Left renal cortex interstitium (tissue), 4 donors: ENCODE measurements around the gene DENND10. TPM values are rescaled to one million over a fixed set of nuclear protein-coding genes. Genes with fewer than 3 reads are reported as not detected.
A peak's percentile ranks its signal among the peaks of the same experiment; 100 is the strongest.
"Not testable (repeated sequence)": the region's sequence is repeated elsewhere in the genome, so short reads cannot be mapped to it uniquely, and the experiment has no call there.

ENCODE experiments used
- DNase-seq, 4 donors: peaks; one replicate each; pipeline ENCODE4 v3.0.0-alpha.2; 2013; ENCODE audit warnings: low read depth in 4 of 4, low spot score in 2 of 4, missing footprints in 1 of 4
- polyA plus RNA-seq, 4 donors: library from polyadenylated mRNA; unstranded; fragments of 120-200 nt; gene quantifications; one replicate each; pipeline ENCODE4 v1.2.1, GENCODE V29; 2013; ENCODE audit not compliant: insufficient read length in 4 of 4

Gene DENND10
- polyA plus RNA-seq, 4 donors = 50.3 to 71.1 (median 55.2) TPM

GRCh38 chr10:119096641-119097415, 7.1 kb upstream of the DENND10 start:
- DNase-seq = not testable (repeated sequence)

GRCh38 chr10:119098576-119098975, 5.3 kb upstream of the DENND10 start:
- no peak for DNase-seq

GRCh38 chr10:119100434-119101238, 3.3 kb upstream of the DENND10 start:
- no peak for DNase-seq

GRCh38 chr10:119101366-119102098, 2.4 kb upstream of the DENND10 start:
- DNase-seq = no peak

GRCh38 chr10:119103241-119103902, 541 bp upstream of the DENND10 start:
- DNase-seq = no peak

GRCh38 chr10:119104654-119105015, 722 bp downstream of the DENND10 start:
- DNase-seq = peak in 2 of 4 donors; percentile 15 to 24

GRCh38 chr10:119105155-119105554, 1.2 kb downstream of the DENND10 start:
- DNase-seq = no peak

- not testable (repeated sequence) for DNase-seq
Measured at GRCh38 chr10:119105899-119106298, 2.0 kb downstream of the DENND10 start.

GRCh38 chr10:119107106-119107505, 3.2 kb downstream of the DENND10 start:
- DNase-seq = not testable (repeated sequence)

GRCh38 chr10:119107771-119108170, 3.9 kb downstream of the DENND10 start:
- not testable (repeated sequence) for DNase-seq

GRCh38 chr10:119112056-119112455, 8.1 kb downstream of the DENND10 start:
- no peak for DNase-seq

GRCh38 chr10:119113751-119114732, 10.1 kb downstream of the DENND10 start:
- DNase-seq = no peak

GRCh38 chr10:119115926-119116325, 12.0 kb downstream of the DENND10 start:
- DNase-seq = no peak

- no peak for DNase-seq
Measured at GRCh38 chr10:119116326-119116951, 12.5 kb downstream of the DENND10 start.

- DNase-seq = no peak
Measured at GRCh38 chr10:119118231-119118630, 14.3 kb downstream of the DENND10 start.

GRCh38 chr10:119119400-119119799, 15.5 kb downstream of the DENND10 start:
- no peak for DNase-seq

GRCh38 chr10:119120413-119120867, 16.5 kb downstream of the DENND10 start:
- DNase-seq = no peak

- DNase-seq = no peak
Measured at GRCh38 chr10:119120875-119121274, 17.0 kb downstream of the DENND10 start.

- no peak for DNase-seq
Measured at GRCh38 chr10:119125942-119126341, 22.0 kb downstream of the DENND10 start.
